H1 (cell line): ENCODE measurements around the gene IQGAP3. TPM values are rescaled to one million over a fixed set of nuclear protein-coding genes. Genes with fewer than 3 reads are reported as not detected.

Source experiments
- CTCF ChIA-PET: fragments of 300-600 bp; sonication (Branson Sonifier 250); formaldehyde crosslinking; loops from one replicate; lab custom pipeline; 2021; ENCODE audit not compliant: partially characterized antibody; lab: Charles Lee
- POLR2A ChIA-PET: fragments of 300-600 bp; sonication (Branson Sonifier 250); formaldehyde crosslinking; loops from one replicate; lab custom pipeline; 2021; ENCODE audit warnings: inconsistent platforms; ENCODE audit not compliant: partially characterized antibody; lab: Charles Lee
- DNase-seq, 2 experiments: peaks; one replicate each; pipeline versions ENCODE4 v3.0.0 to v3.0.0-alpha.2; 2010 to 2022; ENCODE audit warnings: low spot score in 2 of 2, low read depth in 1 of 2, mixed read lengths in 1 of 2
- FAIRE-seq: peaks from 2 replicates; lab custom pipeline; 2011; peaks lifted over from hg19 to GRCh38; lab: Jason Lieb, UNC
- H2AFZ ChIP-seq: 2 replicates; pipeline ENCODE4 v1.8.1; 2012; ENCODE audit warnings: low read length, inconsistent platforms
- H2AK5ac ChIP-seq: 2 replicates; pipeline ENCODE4 v1.6.1; 2013; ENCODE audit warnings: low read depth, low read length
- H2BK120ac ChIP-seq: replicated peaks from 2 replicates; pipeline ENCODE3; 2013; ENCODE audit warnings: low read depth, low read length, inconsistent platforms
- H2BK12ac ChIP-seq: 2 replicates; pipeline ENCODE4 v1.6.1; 2013; ENCODE audit warnings: low read depth, low read length
- H2BK15ac ChIP-seq: 2 replicates; pipeline ENCODE4 v1.6.1; 2013; ENCODE audit warnings: low read length
- H2BK20ac ChIP-seq: 2 replicates; pipeline ENCODE4 v1.6.1; 2013; ENCODE audit warnings: low read length
- H2BK5ac ChIP-seq: 2 replicates; pipeline ENCODE4 v1.6.1; 2013; ENCODE audit warnings: low read depth, low read length
- H3K14ac ChIP-seq: 2 replicates; pipeline ENCODE4 v1.6.1; 2013; ENCODE audit warnings: inconsistent platforms; ENCODE audit not compliant: insufficient read length
- H3K18ac ChIP-seq: 2 replicates; pipeline ENCODE4 v1.6.1; 2013; ENCODE audit warnings: low read length; ENCODE audit errors: extremely low read depth
- H3K23ac ChIP-seq: 2 replicates; pipeline ENCODE4 v1.6.1; 2013; ENCODE audit warnings: inconsistent platforms; ENCODE audit not compliant: insufficient read length
- H3K23me2 ChIP-seq: 2 replicates; pipeline ENCODE4 v1.6.1; 2013; ENCODE audit warnings: low read depth, low read length
- H3K27ac ChIP-seq: 2 replicates; pipeline ENCODE4 v1.6.1; 2011; ENCODE audit warnings: low read depth, low read length, inconsistent platforms
- H3K27me3 ChIP-seq, 4 experiments: replicated peaks in 1 of 4; 1 replicate in 1 of 4; 2 replicates in 3 of 4; pipeline versions ENCODE4 v1.6.1 to v1.8.1; 2011 to 2013; ENCODE audit warnings: low read length in 3 of 4, mild to moderate bottlenecking in 3 of 4, inconsistent platforms in 2 of 4, mixed read lengths in 2 of 4, moderate library complexity in 1 of 4; ENCODE audit not compliant: control insufficient read depth in 3 of 4, insufficient read depth in 3 of 4; ENCODE audit errors: extremely low read depth in 1 of 4
- H3K36me3 ChIP-seq, 4 experiments: 2 replicates each; pipeline versions ENCODE4 v1.6.1 to v1.8.1; 2011 to 2013; ENCODE audit warnings: mild to moderate bottlenecking in 4 of 4, low read length in 3 of 4, moderate library complexity in 2 of 4, control low read depth in 1 of 4, inconsistent platforms in 1 of 4; ENCODE audit not compliant: insufficient read depth in 4 of 4, control insufficient read depth in 2 of 4
- H3K4ac ChIP-seq: replicated peaks from 2 replicates; pipeline ENCODE3; 2013; ENCODE audit warnings: low read length, low read depth, mixed read lengths, inconsistent platforms; ENCODE audit not compliant: insufficient read length
- H3K4me1 ChIP-seq, 4 experiments: replicated peaks in 1 of 4; 1 replicate in 1 of 4; 2 replicates in 3 of 4; pipeline versions ENCODE4 v1.6.1 to v1.8.1; 2011 to 2013; ENCODE audit warnings: low read length in 3 of 4, inconsistent platforms in 2 of 4, mixed read lengths in 1 of 4; ENCODE audit not compliant: insufficient read depth in 4 of 4, control insufficient read depth in 3 of 4
- H3K4me2 ChIP-seq, 2 experiments: 2 replicates each; pipeline versions ENCODE4 v1.6.1 to v1.8.1; 2011 to 2013; ENCODE audit warnings: low read depth in 2 of 2, low read length in 2 of 2, control low read depth in 1 of 2, inconsistent platforms in 1 of 2, mild to moderate bottlenecking in 1 of 2; ENCODE audit not compliant: insufficient read depth in 1 of 2
- H3K4me3 ChIP-seq, 4 experiments: fragments of 200-600, 300-600 bp in 1 of 4; sonication (generic), shearing (Covaris generic), sonication (Bioruptor Twin) in 1 of 4; 2 replicates each; pipeline versions ENCODE4 v1.5.1 to v1.8.1; 2011 to 2016; ENCODE audit warnings: low read length in 4 of 4, low read depth in 3 of 4, control low read depth in 2 of 4, inconsistent platforms in 2 of 4, mild to moderate bottlenecking in 2 of 4, mixed read lengths in 1 of 4, moderate library complexity in 1 of 4; ENCODE audit not compliant: insufficient read depth in 2 of 4; ENCODE audit errors: extremely low read depth in 1 of 4
- H3K56ac ChIP-seq: replicated peaks from 2 replicates; pipeline ENCODE3; 2013; ENCODE audit warnings: low read depth, mild to moderate bottlenecking, mixed read lengths, low read length, inconsistent platforms; ENCODE audit not compliant: insufficient read length
- H3K79me1 ChIP-seq: 2 replicates; pipeline ENCODE4 v1.6.1; 2013; ENCODE audit warnings: low read depth, low read length, control low read depth
- H3K79me2 ChIP-seq, 2 experiments: 2 replicates each; pipeline versions ENCODE4 v1.6.1 to v1.8.1; 2012 to 2013; ENCODE audit warnings: low read length in 2 of 2, mild to moderate bottlenecking in 2 of 2, inconsistent platforms in 1 of 2; ENCODE audit not compliant: insufficient read depth in 2 of 2, control insufficient read depth in 1 of 2
- H3K9ac ChIP-seq, 4 experiments: replicated peaks in 1 of 4; 1 replicate in 1 of 4; 2 replicates in 3 of 4; pipeline versions ENCODE4 v1.6.1 to v1.8.1; 2011 to 2013; ENCODE audit warnings: low read depth in 3 of 4, low read length in 3 of 4, control low read depth in 2 of 4, mild to moderate bottlenecking in 2 of 4, moderate library complexity in 2 of 4, inconsistent platforms in 1 of 4; ENCODE audit errors: extremely low read depth in 1 of 4
- H3K9me3 ChIP-seq, 2 experiments: 2 replicates each; pipeline versions ENCODE4 v1.6.1 to v1.8.1; 2012 to 2013; ENCODE audit warnings: mild to moderate bottlenecking in 2 of 2, moderate library complexity in 2 of 2, control low read depth in 1 of 2, inconsistent platforms in 1 of 2, low read depth in 1 of 2, low read length in 1 of 2, mixed read lengths in 1 of 2; ENCODE audit not compliant: insufficient read depth in 2 of 2
- H4K20me1 ChIP-seq, 2 experiments: replicated peaks in 1 of 2; 2 replicates each; pipeline versions ENCODE3 to v1.8.1; 2011 to 2013; ENCODE audit warnings: inconsistent platforms in 2 of 2, low read length in 2 of 2, mild to moderate bottlenecking in 1 of 2; ENCODE audit not compliant: insufficient read depth in 2 of 2, control insufficient read depth in 1 of 2
- H4K5ac ChIP-seq: 2 replicates; pipeline ENCODE4 v1.6.1; 2013; ENCODE audit warnings: low read length, low read depth, mixed read lengths, inconsistent platforms; ENCODE audit not compliant: insufficient read length
- H4K8ac ChIP-seq: 2 replicates; pipeline ENCODE4 v1.8.0; 2013; ENCODE audit warnings: mild to moderate bottlenecking, moderate library complexity, low read length, inconsistent platforms; ENCODE audit not compliant: insufficient read depth; ENCODE audit errors: extremely low read depth
- H4K91ac ChIP-seq: replicated peaks from 2 replicates; pipeline ENCODE3; 2013; ENCODE audit warnings: low read length, mixed read lengths, inconsistent platforms; ENCODE audit not compliant: insufficient read length
- CHD2 ChIP-seq: IDR thresholded peaks from 2 replicates; pipeline ENCODE4 v1.6.1; 2012; ENCODE audit warnings: low read length, improper control_type of control experiment
- CREB1 ChIP-seq: IDR thresholded peaks from 2 replicates; pipeline ENCODE4 v1.6.1; 2012; ENCODE audit warnings: inconsistent platforms
- HDAC2 ChIP-seq, 2 experiments: fragments of 300-600 bp in 1 of 2; sonication (generic) in 1 of 2; IDR thresholded peaks; 2 replicates each; pipeline ENCODE4 v1.6.1; 2011 to 2012; ENCODE audit warnings: low read depth in 2 of 2, low read length in 2 of 2, mild to moderate bottlenecking in 2 of 2, moderate library complexity in 2 of 2, borderline replicate concordance in 1 of 2, inconsistent platforms in 1 of 2
- JUN ChIP-seq: IDR thresholded peaks from 2 replicates; pipeline ENCODE4 v1.6.1; 2011; ENCODE audit warnings: low read depth, mild to moderate bottlenecking, improper control_type of control experiment, low read length
- KDM1A ChIP-seq: fragments of 200-600, 300-600 bp; sonication (generic); IDR thresholded peaks from 2 replicates; pipeline ENCODE4 v1.7.1; 2016; ENCODE audit warnings: mild to moderate bottlenecking, low read length, borderline replicate concordance
- MAFK ChIP-seq: IDR thresholded peaks from 2 replicates; pipeline ENCODE4 v1.6.1; 2012; ENCODE audit warnings: low read depth, mild to moderate bottlenecking, improper control_type of control experiment, low read length
- MAX ChIP-seq: IDR thresholded peaks from 2 replicates; pipeline ENCODE4 v1.6.1; 2012; ENCODE audit warnings: inconsistent platforms
- PHF8 ChIP-seq: fragments of 200-600 bp; sonication (generic); conservative IDR thresholded peaks from 2 replicates; pipeline ENCODE4 v1.7.1; 2012; ENCODE audit warnings: low read depth, mild to moderate bottlenecking, inconsistent platforms, low read length, moderate library complexity
- SIX5 ChIP-seq: IDR thresholded peaks from 2 replicates; pipeline ENCODE4 v1.6.1; 2011; ENCODE audit warnings: mild to moderate bottlenecking, low read depth, low read length
- SRF ChIP-seq: IDR thresholded peaks from 2 replicates; pipeline ENCODE4 v1.6.1; 2011; ENCODE audit warnings: mild to moderate bottlenecking, low read depth, low read length, moderate library complexity
- TAF1 ChIP-seq: IDR thresholded peaks from 2 replicates; pipeline ENCODE4 v1.6.1; 2011; ENCODE audit warnings: mild to moderate bottlenecking, low read depth, low read length
- TBP ChIP-seq: IDR thresholded peaks from 2 replicates; pipeline ENCODE4 v1.6.1; 2011; ENCODE audit warnings: low read depth, low read length, improper control_type of control experiment
- ZNF274 ChIP-seq: IDR thresholded peaks from 2 replicates; pipeline ENCODE4 v1.7.0; 2012; ENCODE audit warnings: low read length, borderline replicate concordance; ENCODE audit errors: extremely low read depth
- WGBS, 2 experiments: shearing (Covaris generic) in 1 of 2; methylation state at CpG; one replicate each; pipeline versions ENCODE4 v1.1.6 to v1.1.7; 2013 to 2015; ENCODE audit warnings: low lambda C conversion rate in 2 of 2, mixed read lengths in 2 of 2, inconsistent platforms in 1 of 2, low coverage in 1 of 2, missing lambda C conversion rate in 1 of 2; ENCODE audit not compliant: insufficient replicate concordance in 2 of 2, insufficient coverage in 1 of 2, insufficient read length in 1 of 2; ENCODE audit errors: extremely low coverage in 1 of 2, missing lambda C conversion rate in 1 of 2; 5-methylcytosine and 5-hydroxymethylcytosine counted together
- polyA plus RNA-seq, 7 experiments: library from polyadenylated mRNA; depleted of rRNA in 3 of 7; stranded (reverse) in 5 of 7; unstranded in 2 of 7; fragments of >200 nt in 5 of 7; fragments of 200-250 nt in 2 of 7; gene quantifications; 1 replicate in 5 of 7; 2 replicates in 1 of 7; 4 replicates in 1 of 7; pipeline versions ENCODE4 v1.2.1 to v1.2.3, GENCODE V29; 2011 to 2013; ENCODE audit warnings: missing spikeins in 2 of 7, mixed read lengths in 2 of 7
- total RNA-seq: library from RNA; stranded (reverse); fragmentation: NEBNext Ultra II Directional; extraction: Animal tissue kit (Norgen Biotek cat#: 25700); gene quantifications from 2 replicates; pipeline ENCODE4 v1.2.1, GENCODE V29; 2021

The IQGAP3 gene
- total and polyA plus RNA-seq, 2 of the 8 experiments (the other 6 are each of a cell fraction or from before 2014, with no cell fraction given) = 14.6 to 22.3 TPM

- H2BK5ac ChIP-seq = no peak overlapping the region
- H2BK20ac ChIP-seq = 0 out of 2 replicates have a peak overlapping the region, but pooled peaks have one; percentile 32
- H3K23me2 ChIP-seq = peaks cover 3% of the 10 kb centered on the region; the same call in 1 of the 2 replicates
- H2AK5ac ChIP-seq = no peak overlapping the region
- no peak overlapping the region for H3K14ac ChIP-seq
- WGBS, 2 experiments = 75% methylated on average over 9 of the region's 9 CpGs; no CpG with 5 or more reads in 1 of the 2 experiments
- H3K27ac ChIP-seq = no peak overlapping the region
- DNase-seq (no peak), FAIRE-seq (no peak)
- H3K9ac ChIP-seq = no peak overlapping the region
- H3K4me3 ChIP-seq = no peak overlapping the region
- H3K4ac ChIP-seq = no peak overlapping the region
- H2BK12ac ChIP-seq = 0 out of 2 replicates have a peak overlapping the region, but pooled peaks have one; percentile 29
- ChIA-PET CTCF (interaction anchor here (0.5 to 3.9 kb wide), 10 partner anchors 7 to 124 kb away, joined by 3 to 20 read pairs (median 6); partner anchors contain the start of gene MEF2D), POLR2A (interaction anchor here (1.6 to 1.9 kb wide), 3 partner anchors 9 to 20 kb away, joined by 4 to 5 read pairs (median 5); partner anchors contain the start of gene MEF2D)
- no peak overlapping the region for H4K8ac ChIP-seq
- H3K18ac ChIP-seq = no peak overlapping the region
- H3K79me2 ChIP-seq = no peaks in the 10 kb centered on the region
- no peaks in the 10 kb centered on the region for H4K20me1 ChIP-seq
- no peak overlapping the region for H2BK120ac ChIP-seq
- 0 out of 2 replicates have a peak overlapping the region, but pooled peaks have one; percentile 12 for H2AFZ ChIP-seq
- H3K27me3 ChIP-seq = no peaks in the 10 kb centered on the region
- no peak overlapping the region for H4K5ac ChIP-seq
- H3K4me1 ChIP-seq = peaks cover 2 to 18% (median 7%) of the 10 kb centered on the region in 4 experiments
- H3K56ac ChIP-seq = no peak overlapping the region
- H3K9me3 ChIP-seq = no peaks in the 10 kb centered on the region; a peak in 1 of 4 replicates
- H2BK15ac ChIP-seq = no peak overlapping the region
- H4K91ac ChIP-seq = no peak overlapping the region
- no peak overlapping the region for H3K23ac ChIP-seq
- H3K4me2 ChIP-seq = no peak overlapping the region
- no peaks in the 10 kb centered on the region for H3K36me3 ChIP-seq
- H3K79me1 ChIP-seq = no peaks in the 10 kb centered on the region
- TF ChIP-seq PHF8 (no peak), JUN (no peak), TAF1 (no peak), KDM1A (no peak), MAFK (no peak), CREB1 (no peak), CHD2 (no peak), HDAC2 (IDR thresholded peaks at IDR 0.05; ENCODE audit: borderline replicate concordance in 1 of 2, low read depth in 2 of 2, low read length in 2 of 2) (no peak), SIX5 (no peak), TBP (no peak), SRF (no peak), ZNF274 (no peak), MAX (no peak)
Observed at GRCh38 chr1:156509424-156510034, 62.8 kb downstream of the IQGAP3 start.
